Subcutaneous adipose tissue (tissue), 4 donors: ENCODE results near the gene CLTCL1. TPM values are rescaled to one million over a fixed set of nuclear protein-coding genes. Genes with fewer than 3 reads are reported as not detected.

ENCODE experiments used
- total RNA-seq, 4 donors: library from RNA; depleted of rRNA; stranded (reverse); fragments of >200 nt; gene quantifications; one replicate each; pipeline ENCODE4 v1.1.0, GENCODE V29; 2016
- TF ChIP-seq, protein P1 (sequence below): fragments of 450-650 bp; IDR thresholded peaks from one replicate; pipeline ENCODE4 v1.5.1; 2016; ENCODE audit warnings: low read depth, mild to moderate bottlenecking, control low read depth, antibody characterized with exemption, moderate library complexity

Gene CLTCL1
- total RNA-seq, 4 donors from 2014 or later: 7.3 to 23.2 (median 16.5) TPM

DNA sequence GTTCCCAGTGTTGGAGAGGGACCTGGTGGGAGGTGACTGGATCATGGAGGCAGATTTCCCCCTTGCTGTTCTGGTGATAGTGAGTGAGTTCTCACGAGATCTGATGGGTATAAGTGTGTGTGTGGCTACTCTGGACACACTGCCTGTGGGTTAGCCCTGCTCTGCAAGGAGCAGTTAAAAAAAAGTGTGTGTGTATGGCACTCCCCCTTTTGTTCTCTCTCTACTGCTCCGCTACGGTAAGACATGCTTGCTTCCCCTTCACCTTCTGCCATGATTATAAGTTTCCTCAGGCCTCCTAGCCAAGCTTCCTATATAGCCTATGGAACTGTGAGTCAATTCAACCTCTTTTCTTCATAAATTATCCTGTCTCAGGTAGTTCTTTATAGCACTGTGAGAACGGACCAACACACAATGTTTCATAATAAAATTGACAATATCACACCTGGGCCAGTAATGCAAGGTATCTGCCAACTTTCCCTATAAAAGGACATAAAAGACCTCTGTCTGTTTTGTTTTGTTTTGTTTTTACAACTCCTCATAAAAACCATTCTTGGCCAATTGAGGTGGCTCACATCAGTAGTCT lies 20.2 kb downstream of the CLTCL1 start:
- TF ChIP-seq, protein P1, sequence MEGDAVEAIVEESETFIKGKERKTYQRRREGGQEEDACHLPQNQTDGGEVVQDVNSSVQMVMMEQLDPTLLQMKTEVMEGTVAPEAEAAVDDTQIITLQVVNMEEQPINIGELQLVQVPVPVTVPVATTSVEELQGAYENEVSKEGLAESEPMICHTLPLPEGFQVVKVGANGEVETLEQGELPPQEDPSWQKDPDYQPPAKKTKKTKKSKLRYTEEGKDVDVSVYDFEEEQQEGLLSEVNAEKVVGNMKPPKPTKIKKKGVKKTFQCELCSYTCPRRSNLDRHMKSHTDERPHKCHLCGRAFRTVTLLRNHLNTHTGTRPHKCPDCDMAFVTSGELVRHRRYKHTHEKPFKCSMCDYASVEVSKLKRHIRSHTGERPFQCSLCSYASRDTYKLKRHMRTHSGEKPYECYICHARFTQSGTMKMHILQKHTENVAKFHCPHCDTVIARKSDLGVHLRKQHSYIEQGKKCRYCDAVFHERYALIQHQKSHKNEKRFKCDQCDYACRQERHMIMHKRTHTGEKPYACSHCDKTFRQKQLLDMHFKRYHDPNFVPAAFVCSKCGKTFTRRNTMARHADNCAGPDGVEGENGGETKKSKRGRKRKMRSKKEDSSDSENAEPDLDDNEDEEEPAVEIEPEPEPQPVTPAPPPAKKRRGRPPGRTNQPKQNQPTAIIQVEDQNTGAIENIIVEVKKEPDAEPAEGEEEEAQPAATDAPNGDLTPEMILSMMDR: no peak

DNA sequence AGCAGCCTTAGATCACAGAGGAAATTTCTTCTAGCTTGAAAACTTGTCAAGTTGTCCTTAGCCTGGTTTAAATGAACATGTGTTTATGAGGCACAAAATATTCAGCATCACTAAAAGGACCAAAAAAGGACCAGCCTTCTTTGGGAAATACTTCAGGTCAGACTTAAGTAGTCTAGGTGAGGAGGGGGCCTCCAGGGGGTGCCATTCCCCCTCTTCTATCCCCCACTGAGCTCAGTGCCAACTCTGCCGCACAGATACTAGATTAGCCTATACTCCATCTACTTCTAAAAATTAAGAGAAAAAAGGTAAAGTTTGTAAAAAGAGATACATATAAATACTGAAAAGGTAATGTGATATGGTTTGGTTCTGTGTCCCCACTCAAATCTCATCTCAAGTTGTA lies 20.6 kb downstream of the CLTCL1 start:
- TF ChIP-seq, protein P1: no peak

DNA sequence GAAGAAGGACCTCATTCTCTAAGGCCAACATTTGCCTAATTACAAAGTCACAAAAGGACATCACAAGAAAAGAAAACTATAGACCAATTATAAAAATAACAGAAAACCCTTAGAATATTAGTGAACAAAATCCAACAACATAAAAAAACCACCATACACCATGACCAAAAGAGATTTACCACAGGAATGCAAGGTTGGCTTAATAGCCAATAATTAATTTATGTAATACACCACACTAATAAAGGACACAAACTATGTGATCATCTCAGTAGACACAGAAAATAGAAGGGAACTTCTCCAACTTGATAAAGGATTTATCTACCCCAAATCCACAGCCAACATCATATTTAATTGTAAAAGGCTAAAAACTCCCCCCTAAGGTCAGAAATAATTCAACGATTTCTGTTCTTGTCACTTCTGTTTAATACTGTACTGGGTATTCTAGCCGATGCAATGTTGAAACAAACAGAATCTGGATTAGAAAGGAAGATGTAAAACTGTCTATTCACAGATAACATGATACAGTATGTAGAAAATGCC lies 24.9 kb downstream of the CLTCL1 start:
- TF ChIP-seq, protein P1: no peak

DNA sequence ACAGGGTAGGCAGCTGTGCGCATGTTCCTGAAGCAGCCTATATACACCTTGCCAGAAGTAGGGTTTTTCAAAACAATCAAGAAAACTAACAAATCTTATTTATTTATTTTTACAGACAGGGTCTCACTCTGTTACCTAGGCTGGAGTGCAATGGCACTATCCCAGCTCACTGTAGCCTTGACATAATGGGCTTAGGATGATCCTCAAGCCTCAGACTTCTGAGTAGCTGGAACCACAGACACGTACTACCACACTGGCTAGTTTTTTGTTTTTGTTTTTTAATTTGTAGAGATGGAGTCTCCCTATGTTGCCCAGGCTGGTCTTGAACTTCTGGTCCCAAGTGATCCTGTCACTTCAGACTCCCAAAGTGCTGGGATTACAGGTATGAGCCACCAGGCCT lies 25.7 kb downstream of the CLTCL1 start:
- TF ChIP-seq, protein P1: no peak

DNA sequence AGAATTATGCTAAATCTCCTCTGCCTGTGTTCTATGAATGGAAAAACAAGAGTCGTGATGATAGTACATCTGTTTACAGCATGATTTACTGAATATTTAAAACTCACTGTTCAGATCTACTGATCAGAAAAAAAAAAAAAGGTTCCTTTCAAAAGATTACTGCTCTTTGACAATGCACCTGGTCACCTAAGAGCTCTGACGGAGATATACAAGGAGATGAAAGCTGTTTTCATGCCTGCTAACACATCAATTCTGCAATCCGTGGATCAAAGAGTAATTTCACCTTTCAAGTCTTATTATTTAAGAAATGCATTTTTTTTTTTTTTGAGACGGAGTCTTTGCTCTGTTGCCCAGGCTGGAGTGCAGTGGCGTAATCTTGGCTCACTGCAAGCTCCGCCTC lies 30.7 kb downstream of the CLTCL1 start:
- TF ChIP-seq, protein P1: no peak

DNA sequence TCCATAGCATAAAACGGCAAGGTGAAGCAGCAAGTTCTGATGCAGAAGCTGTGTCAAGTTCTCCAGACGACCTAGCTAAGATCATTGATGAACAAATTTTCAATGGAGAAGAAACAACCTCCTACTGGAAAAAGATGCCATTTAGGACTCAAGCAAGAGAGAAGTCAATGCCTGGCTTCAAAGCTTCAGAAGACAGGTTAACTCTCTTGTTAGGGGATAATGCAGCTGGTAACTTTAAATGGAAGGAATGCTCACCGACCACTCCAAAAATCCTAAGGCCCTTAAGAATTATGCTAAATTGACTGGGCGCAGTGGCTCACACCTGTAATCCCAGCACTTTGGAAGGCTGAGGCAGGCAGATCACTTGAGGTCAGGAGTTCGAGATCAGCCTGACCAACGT lies 31.3 kb downstream of the CLTCL1 start:
- TF ChIP-seq, protein P1: no peak

DNA sequence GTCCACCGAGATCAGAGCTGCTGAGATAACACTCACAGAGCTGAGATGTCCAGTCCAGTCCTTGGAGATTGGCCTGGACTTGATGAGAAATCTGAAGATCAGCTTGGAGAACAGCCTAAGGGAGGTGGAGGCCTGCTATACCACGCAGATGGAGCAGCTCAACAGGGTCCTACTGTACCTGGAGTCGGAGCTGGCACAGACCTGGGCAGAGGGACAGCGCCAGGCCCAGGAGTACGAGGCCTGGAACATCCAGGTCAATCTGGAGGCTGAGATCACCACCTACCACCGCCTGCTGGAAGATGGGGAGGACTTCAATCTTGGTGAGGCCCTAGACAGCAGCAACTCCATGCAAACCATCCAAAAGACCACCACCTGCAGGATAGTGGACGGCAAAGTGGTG lies 33.1 kb downstream of the CLTCL1 start:
- TF ChIP-seq, protein P1: no peak
